PC-3 (cell line): ENCODE results near the gene PBX4.

ENCODE experiments used
- EZH2 ChIP-seq: fragments of 300-600 bp; sonication (generic); IDR thresholded peaks from one replicate; pipeline ENCODE4 v1.6.1; 2017; ENCODE audit warnings: antibody characterized with exemption, mild to moderate bottlenecking, low read length; ENCODE audit not compliant: unreplicated experiment
- TF ChIP-seq, protein P1 (sequence below): fragments of 300-600 bp; sonication (generic); conservative IDR thresholded peaks from 2 replicates; pipeline ENCODE4 v1.5.1; 2017; ENCODE audit warnings: antibody characterized with exemption, low read depth, mild to moderate bottlenecking, low read length

DNA sequence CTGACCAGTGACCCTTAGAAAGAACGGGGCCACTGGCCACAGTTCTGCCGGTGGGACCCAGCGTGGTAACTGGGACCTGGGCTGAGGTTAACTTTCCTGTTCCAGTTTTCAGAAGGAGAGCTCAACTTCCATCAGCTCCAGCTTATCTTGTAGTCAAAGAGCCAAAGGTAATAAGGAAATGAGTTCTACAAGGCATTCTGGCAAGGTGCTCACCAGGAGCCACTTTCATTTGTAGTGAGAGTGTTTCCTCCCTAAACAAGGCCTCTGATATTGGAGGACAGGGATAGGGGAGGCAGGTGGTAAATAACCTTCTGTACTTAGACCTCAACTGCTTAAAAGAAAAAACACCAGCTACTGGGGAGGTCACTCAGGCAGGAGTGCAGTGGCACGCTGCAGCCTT lies 38.1 kb downstream of the PBX4 start:
- TF ChIP-seq, protein P1, sequence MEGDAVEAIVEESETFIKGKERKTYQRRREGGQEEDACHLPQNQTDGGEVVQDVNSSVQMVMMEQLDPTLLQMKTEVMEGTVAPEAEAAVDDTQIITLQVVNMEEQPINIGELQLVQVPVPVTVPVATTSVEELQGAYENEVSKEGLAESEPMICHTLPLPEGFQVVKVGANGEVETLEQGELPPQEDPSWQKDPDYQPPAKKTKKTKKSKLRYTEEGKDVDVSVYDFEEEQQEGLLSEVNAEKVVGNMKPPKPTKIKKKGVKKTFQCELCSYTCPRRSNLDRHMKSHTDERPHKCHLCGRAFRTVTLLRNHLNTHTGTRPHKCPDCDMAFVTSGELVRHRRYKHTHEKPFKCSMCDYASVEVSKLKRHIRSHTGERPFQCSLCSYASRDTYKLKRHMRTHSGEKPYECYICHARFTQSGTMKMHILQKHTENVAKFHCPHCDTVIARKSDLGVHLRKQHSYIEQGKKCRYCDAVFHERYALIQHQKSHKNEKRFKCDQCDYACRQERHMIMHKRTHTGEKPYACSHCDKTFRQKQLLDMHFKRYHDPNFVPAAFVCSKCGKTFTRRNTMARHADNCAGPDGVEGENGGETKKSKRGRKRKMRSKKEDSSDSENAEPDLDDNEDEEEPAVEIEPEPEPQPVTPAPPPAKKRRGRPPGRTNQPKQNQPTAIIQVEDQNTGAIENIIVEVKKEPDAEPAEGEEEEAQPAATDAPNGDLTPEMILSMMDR, result no peak
- TF ChIP-seq EZH2, result no peak
